GM19372 (cell line): ENCODE data around the gene NSL1.
"Not testable (repeated sequence)": the region's sequence is repeated elsewhere in the genome, so short reads cannot be mapped to it uniquely, and the experiment has no call there.

ENCODE experiments used
- ATAC-seq: cut with Tn5 transposase; IDR thresholded peaks from one replicate; pipeline ENCODE4 v1.9.1; 2021; ENCODE audit warnings: mild to moderate bottlenecking, low read depth, moderate library complexity; ENCODE audit not compliant: unreplicated experiment

The NSL1 gene

GRCh38 chr1:212785871-212786270, 5.7 kb downstream of the NSL1 start:
- ATAC-seq = no peak

- ATAC-seq = no peak
These were observed 7.6 kb downstream of the NSL1 start for GRCh38 chr1:212783976-212784375.

GRCh38 chr1:212782422-212783154, 9.0 kb downstream of the NSL1 start:
- no peak for ATAC-seq

- ATAC-seq = no peak
These were observed 10.4 kb downstream of the NSL1 start for GRCh38 chr1:212781225-212781624.

GRCh38 chr1:212780759-212781158, 10.8 kb downstream of the NSL1 start:
- ATAC-seq = no peak

GRCh38 chr1:212779086-212779485, 12.5 kb downstream of the NSL1 start:
- ATAC-seq = not testable (repeated sequence)

DNA sequence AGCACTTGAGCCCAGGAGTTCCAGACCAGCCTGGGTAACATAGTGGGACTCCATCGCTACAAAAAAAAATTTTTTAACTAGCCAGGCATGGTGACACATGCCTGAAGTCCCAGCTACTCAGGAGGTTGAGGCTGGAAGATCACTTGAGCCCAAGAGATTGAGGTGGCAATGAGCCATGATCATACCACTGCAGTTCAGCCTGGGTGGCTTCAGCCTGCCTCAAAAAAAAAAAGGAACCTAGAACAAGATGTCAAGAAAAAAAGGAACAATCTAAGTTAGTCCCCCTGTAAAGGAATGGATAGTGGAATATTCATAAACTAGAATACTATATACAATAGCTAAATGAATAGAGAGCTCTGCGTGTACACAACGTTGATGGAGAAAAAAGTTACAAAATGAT, 14.4 kb downstream of the NSL1 start:
- no peak for ATAC-seq

DNA sequence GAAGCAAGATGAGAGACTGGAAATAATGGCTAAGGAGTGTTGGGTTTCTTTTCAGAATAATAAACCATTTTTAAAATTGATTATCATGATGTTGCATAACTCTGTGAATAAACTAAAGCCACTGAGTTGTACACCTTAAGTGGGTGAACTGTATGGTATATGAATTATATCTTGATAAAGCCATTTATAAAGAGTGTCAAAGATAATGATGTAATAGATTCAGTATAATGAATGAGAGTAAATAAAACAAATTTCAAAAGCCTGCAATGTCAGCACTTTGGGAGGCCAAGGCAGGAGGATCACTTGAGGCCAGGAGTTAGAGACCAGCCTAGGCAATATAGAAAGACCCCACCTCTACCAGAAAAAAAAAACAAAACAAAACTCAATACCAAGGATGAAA, 16.3 kb downstream of the NSL1 start:
- ATAC-seq = no peak

GRCh38 chr1:212774584-212774983, 17.0 kb downstream of the NSL1 start:
- no peak for ATAC-seq

DNA sequence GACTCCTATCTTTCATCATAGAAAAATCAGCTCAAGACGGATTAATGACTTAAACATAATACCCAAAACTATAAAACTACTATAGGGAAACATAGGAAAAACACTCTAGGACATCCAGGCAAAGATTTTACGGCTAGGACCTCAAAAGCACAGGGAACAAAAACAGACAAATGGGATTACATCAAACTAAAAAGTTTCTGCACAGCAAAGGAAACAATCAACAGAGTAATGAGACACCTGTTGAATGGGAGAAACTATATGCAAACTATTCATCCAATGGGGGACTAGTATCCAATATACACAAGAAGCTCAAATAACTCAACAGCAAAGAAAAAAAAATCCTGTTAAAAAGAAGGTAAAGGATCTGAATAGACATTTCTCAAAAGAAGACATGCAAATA, 18.6 kb downstream of the NSL1 start:
- ATAC-seq = no peak

GRCh38 chr1:212771341-212771740, 20.2 kb downstream of the NSL1 start:
- ATAC-seq = no peak

- no peak for ATAC-seq
These were observed 22.0 kb downstream of the NSL1 start for GRCh38 chr1:212769459-212770167.

- ATAC-seq = not testable (repeated sequence)
These were observed 24.8 kb downstream of the NSL1 start for GRCh38 chr1:212766825-212767224.

DNA sequence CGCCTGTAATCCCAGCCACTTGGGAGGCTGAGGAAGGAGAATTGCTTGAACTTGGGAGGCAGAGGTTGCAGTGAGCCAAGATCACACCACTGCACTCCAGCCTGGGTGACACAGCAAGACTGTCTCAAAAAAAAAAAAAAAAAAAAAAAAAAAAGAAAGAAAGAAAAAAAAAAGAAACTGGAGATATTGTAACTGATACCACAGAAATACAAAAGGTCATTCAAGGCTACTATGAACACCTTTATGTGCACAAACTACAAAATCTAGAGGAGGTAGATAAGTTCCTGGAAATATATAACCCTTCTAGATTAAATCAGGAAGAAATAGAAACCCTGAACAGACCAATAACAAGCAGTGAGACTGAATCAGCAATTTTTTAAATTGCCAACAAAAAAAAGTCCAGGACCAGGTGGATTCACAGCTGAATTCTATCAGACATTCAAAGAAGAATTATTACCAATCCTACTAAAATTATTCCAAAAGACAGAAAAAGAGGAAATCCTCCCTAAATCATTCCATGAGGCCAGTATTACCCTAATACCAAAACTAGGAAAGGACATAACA, 26.8 kb downstream of the NSL1 start:
- not testable (repeated sequence) for ATAC-seq

- ATAC-seq = no peak
These were observed 28.7 kb downstream of the NSL1 start for GRCh38 chr1:212762839-212763238.

GRCh38 chr1:212762234-212762633, 29.3 kb downstream of the NSL1 start:
- ATAC-seq = no peak

GRCh38 chr1:212760126-212760823, 31.3 kb downstream of the NSL1 start:
- ATAC-seq = no peak

DNA sequence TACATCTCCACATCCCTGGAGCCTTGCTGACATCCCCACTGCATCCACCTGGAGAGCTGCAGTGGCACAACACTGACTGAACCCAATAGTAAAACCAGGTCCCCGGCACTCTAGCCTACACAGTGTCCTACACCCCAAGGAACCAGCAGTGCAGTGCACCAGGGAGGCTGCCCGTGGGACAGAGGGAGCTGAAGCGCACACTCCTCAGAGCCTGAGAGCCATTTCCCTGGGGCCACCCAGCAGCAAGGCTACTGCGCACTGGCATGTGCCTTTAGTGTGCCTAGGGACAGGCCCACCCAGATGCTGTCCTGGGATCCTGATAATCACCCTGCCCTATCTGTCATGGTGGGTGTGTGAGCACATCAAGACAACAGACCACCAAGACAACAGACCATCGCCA, 31.9 kb downstream of the NSL1 start:
- ATAC-seq = no peak

DNA sequence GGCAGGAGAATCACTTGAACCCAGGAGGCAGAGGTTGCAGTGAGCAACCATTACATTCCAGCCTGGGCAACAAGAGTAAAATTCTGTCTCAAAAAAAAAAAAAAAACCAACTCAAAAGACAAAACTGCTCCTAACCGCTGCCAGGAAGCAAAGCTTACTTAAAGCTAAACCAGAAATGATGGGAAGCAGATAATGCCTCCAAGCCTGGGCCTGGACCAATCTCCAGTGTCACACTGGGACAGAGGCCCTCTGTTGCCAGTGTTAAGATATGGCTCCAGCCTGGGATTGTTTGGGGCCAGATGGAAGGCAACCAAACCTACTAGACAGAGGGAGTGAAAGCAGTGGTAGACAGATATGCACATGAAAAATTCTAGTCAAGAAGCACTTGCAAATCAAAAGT, 36.9 kb downstream of the NSL1 start:
- ATAC-seq = no peak

GRCh38 chr1:212754193-212754592, 37.4 kb downstream of the NSL1 start:
- no peak for ATAC-seq

DNA sequence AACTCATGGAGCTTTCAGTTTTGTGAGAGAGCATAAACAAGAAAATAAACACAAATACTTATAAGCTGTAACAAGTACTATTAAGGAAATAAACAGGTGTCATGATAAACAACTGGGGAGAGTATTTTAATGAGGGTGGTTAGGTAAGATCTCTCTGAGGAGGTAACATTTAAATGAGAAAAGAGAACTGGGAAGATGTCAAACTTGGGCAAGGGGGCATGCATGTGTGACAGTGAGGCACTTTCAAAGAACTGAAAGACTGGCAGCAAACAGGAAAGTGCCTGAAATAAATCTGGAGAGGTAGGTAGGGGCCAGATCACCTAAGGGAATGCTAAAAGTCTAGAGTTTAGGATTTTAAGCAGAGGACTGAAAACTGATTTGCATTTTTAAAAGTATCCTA, 37.8 kb downstream of the NSL1 start:
- no peak for ATAC-seq
